OCI-LY1 (cell line): ENCODE data around the gene ASTN1.

Source experiments
- CTCF ChIP-seq: fragments of 200-600 bp; sonication (generic), shearing (Covaris generic); IDR thresholded peaks from 2 replicates; pipeline ENCODE4 v1.5.1; 2017; ENCODE audit warnings: mild to moderate bottlenecking, antibody characterized with exemption, low read length, moderate library complexity, mixed read lengths
- EZH2 ChIP-seq: fragments of 200-600 bp; sonication (generic), shearing (Covaris generic); IDR thresholded peaks from 2 replicates; pipeline ENCODE4 v1.8.0; 2017; ENCODE audit warnings: borderline replicate concordance, mixed run types, mild to moderate bottlenecking, antibody characterized with exemption, low read length, moderate library complexity, mixed read lengths

- TF ChIP-seq CTCF = no peak
- no peak for TF ChIP-seq EZH2
Observed at GRCh38 chr1:177077006-177077405, 87.5 kb downstream of the ASTN1 start.
